Measurements from ENCODE around the gene MINK1.

Gene MINK1

DNA sequence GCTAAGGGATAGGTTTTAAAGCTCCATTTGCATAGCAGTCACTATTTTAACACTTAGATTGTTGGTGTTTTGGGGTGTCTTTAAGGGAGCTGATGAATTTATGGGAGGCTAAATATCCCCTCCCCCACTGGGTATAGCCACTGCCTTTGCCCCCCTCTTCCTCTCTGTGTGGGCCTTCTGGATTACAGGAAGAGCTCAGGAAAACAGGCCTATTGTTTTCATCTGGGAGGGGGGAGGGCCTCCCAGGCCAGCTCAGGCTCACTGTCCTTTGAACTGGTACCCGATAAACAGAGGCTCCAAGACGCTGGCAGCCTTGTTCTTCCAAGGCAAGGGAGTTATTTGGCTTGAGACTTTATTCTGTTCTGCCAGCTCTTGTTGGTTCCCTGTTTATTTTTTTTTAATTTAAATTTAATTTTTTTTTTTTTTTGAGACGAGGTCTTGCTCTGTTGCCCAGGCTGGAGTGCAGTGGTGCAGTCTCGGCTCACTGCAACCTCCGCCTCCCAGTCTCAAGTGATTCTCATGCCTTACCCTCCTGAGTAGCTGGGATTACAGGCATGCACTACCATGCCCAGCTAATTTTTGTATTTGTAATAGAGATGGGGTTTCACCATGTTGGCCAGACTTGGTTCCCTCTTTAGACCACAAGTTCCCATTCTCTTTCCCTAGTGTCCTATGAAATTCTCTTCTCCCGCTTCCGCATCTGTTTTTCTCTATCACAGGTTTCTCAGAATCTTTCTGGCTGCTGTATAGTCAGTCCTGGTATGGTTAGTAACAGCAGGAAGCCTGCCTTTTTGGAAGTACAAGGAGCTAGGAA is 25.1 kb downstream of the MINK1 start:
- H3K36me3 Mint-ChIP-seq (ENCODE audit: low read depth) = peaks cover 31% of the 10 kb centered on the region
- H3K4me3 Mint-ChIP-seq = peak overlapping the region; percentile 65
- H3K27me3 Mint-ChIP-seq (ENCODE audit: low read depth, poor library complexity) = no peaks in the 10 kb centered on the region
- peak overlapping the region; percentile 75 for H3K27ac Mint-ChIP-seq
- DNase-seq = no peak
- TF ChIP-seq, protein P1, sequence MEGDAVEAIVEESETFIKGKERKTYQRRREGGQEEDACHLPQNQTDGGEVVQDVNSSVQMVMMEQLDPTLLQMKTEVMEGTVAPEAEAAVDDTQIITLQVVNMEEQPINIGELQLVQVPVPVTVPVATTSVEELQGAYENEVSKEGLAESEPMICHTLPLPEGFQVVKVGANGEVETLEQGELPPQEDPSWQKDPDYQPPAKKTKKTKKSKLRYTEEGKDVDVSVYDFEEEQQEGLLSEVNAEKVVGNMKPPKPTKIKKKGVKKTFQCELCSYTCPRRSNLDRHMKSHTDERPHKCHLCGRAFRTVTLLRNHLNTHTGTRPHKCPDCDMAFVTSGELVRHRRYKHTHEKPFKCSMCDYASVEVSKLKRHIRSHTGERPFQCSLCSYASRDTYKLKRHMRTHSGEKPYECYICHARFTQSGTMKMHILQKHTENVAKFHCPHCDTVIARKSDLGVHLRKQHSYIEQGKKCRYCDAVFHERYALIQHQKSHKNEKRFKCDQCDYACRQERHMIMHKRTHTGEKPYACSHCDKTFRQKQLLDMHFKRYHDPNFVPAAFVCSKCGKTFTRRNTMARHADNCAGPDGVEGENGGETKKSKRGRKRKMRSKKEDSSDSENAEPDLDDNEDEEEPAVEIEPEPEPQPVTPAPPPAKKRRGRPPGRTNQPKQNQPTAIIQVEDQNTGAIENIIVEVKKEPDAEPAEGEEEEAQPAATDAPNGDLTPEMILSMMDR (IDR thresholded peaks at IDR 0.05) = no peak
- peaks cover 5% of the 10 kb centered on the region for H3K9me3 Mint-ChIP-seq
- H3K4me1 Mint-ChIP-seq = peaks cover 60% of the 10 kb centered on the region

DNA sequence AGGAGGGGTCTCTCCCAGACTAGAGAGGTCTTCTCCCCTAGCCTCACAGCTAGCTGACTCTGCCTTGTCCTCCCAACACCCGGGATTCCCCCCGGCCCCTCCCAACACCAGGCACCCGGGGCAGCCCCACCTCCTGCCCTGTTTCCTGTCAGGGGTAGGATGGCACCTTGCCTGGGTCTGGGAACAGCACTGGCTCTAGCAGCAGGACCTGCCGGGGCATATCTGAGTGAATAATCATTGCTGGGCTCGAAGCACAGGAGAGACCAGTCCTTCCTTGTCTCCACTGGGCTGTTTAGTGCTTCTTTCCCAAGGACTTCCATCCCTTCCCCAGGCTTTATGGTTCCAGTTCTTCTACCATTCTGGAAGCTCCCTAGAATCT is 25.7 kb downstream of the MINK1 start:
- H3K4me3 Mint-ChIP-seq = peak overlapping the region; percentile 65
- peak overlapping the region; percentile 43 for H3K27ac Mint-ChIP-seq
- H3K27me3 Mint-ChIP-seq (ENCODE audit: low read depth, poor library complexity) = no peaks in the 10 kb centered on the region
- TF ChIP-seq, protein P1 (IDR thresholded peaks at IDR 0.05) = no peak
- DNase-seq = no peak
- peaks cover 5% of the 10 kb centered on the region for H3K9me3 Mint-ChIP-seq
- H3K36me3 Mint-ChIP-seq (ENCODE audit: low read depth) = peaks cover 33% of the 10 kb centered on the region
- peaks cover 57% of the 10 kb centered on the region for H3K4me1 Mint-ChIP-seq

DNA sequence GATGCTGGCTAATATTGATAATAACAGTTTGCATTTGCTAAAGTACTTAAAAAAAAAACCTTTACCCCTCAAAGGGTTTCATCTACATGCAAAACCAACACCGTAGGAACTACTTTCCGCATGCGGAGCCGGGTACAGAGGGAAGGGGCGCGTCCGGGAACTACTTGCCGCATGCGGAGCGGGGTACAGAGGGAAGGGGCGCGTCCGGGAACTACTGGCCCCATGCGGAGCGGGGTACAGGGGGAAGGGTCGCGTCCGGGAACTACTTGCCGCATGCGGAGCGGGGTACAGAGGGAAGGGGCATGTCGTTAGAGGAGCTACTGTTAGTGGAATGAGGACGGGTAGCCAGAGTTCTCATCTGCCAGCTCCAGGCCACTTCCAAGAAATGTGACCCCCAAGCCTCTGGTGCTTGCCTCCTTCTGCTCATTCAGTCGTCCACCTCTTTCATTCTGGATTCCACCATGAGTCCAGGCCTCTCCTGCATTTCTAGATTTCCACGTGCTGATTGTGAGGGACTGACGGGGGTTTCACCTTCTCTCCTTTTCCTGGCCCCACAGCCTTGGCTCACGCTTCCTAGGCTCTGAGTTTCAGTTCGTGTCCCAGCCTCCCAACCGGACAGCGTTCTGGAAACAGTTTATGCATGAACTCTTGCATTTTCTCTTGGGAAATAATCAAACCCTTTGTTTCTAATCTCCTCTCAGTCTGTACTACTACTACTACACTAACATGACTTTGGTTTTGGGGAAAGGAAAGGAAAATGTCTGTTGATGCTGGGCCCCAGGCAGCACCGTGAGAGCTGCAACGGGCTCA is 26.9 kb downstream of the MINK1 start:
- peak overlapping the region; percentile 2 for H3K4me3 Mint-ChIP-seq
- peaks cover 31% of the 10 kb centered on the region for H3K36me3 Mint-ChIP-seq (ENCODE audit: low read depth)
- peaks cover 47% of the 10 kb centered on the region for H3K4me1 Mint-ChIP-seq
- DNase-seq = no peak
- no peaks in the 10 kb centered on the region for H3K9me3 Mint-ChIP-seq
- no peaks in the 10 kb centered on the region for H3K27me3 Mint-ChIP-seq (ENCODE audit: low read depth, poor library complexity)
- TF ChIP-seq, protein P1 (IDR thresholded peaks at IDR 0.05) = no peak
- H3K27ac Mint-ChIP-seq = peak overlapping the region; percentile 32

DNA sequence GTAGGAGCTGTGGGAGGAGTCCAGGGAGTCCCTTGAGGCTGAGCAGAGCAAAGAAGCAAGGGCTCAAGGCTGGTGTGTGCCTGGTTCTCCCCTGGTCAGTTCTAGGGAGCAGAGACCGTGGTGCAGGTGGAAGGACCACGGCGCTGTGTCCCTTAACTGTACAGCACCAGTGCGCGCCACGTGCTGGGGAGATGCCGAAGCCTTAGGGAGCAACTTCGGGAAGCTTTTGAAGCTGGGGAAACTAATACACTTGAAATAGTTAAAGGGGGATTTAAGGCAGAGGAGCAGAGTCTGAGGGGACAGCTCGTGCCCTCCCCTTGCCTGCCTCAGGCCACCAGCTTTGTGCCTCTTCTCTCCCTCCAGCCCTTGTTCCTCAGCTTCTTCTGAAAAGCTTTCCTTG is 27.5 kb downstream of the MINK1 start:
- DNase-seq = no peak
- H3K27ac Mint-ChIP-seq = peak overlapping the region; percentile 32
- peaks cover 47% of the 10 kb centered on the region for H3K4me1 Mint-ChIP-seq
- peaks cover 33% of the 10 kb centered on the region for H3K36me3 Mint-ChIP-seq (ENCODE audit: low read depth)
- no peaks in the 10 kb centered on the region for H3K9me3 Mint-ChIP-seq
- no peak overlapping the region for H3K4me3 Mint-ChIP-seq
- TF ChIP-seq, protein P1 (IDR thresholded peaks at IDR 0.05) = no peak
- H3K27me3 Mint-ChIP-seq (ENCODE audit: low read depth, poor library complexity) = no peaks in the 10 kb centered on the region

DNA sequence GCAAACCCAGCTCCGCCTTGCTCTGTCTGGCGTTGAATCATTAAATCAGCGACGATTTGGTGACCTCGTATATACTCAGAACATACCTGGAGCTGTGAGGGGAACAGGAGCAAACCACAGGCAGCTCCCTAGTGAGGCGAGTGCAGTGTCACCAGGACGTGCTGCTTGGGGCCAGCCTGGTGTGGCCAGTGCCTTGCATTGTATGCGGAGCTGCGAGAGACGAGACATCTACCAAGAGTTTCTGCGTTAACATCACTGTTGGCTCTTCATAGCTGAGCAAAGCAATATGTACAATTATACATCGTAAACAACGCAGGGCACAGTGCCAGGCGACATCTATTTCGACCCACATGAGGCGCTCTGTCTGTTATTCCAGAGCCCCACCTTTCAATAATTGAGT is 27.9 kb downstream of the MINK1 start:
- peaks cover 35% of the 10 kb centered on the region for H3K36me3 Mint-ChIP-seq (ENCODE audit: low read depth)
- TF ChIP-seq, protein P1 (IDR thresholded peaks at IDR 0.05) = no peak
- H3K27ac Mint-ChIP-seq = no peak overlapping the region
- H3K27me3 Mint-ChIP-seq (ENCODE audit: low read depth, poor library complexity) = no peaks in the 10 kb centered on the region
- peaks cover 44% of the 10 kb centered on the region for H3K4me1 Mint-ChIP-seq
- no peaks in the 10 kb centered on the region for H3K9me3 Mint-ChIP-seq
- DNase-seq = no peak
- no peak overlapping the region for H3K4me3 Mint-ChIP-seq
